ENCODE measurements around the gene CBY2. TPM values are rescaled to one million over a fixed set of nuclear protein-coding genes. Genes with fewer than 3 reads are reported as not detected.
"Not testable (repeated sequence)": the region's sequence is repeated elsewhere in the genome, so short reads cannot be mapped to it uniquely, and the experiment has no call there.

Gene CBY2
- total RNA-seq, 2 experiments from 2014 or later, result not detected

DNA sequence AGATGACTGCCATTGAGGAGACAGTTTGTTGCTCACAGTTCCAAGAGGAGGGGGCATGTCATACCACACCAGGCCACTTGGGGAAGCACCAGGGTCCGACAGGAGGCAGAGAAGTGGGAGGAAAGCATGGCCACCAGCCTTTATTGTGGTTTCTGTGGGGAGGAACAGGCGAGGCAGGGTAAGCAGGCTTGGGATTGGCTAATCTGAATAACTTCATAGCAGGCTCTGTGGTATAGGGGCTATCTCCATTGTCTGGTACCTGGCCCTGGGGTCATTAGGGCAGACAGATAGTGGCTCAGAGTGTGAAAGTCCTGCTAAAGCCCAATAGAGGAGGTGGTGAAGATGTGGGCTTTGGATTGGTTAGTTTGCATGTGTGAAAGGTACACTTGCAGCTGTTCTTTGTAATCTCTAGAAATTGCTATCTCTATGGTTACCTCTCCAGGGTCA is 35.5 kb downstream of the CBY2 start:
- Mint-ChIP-seq H3K27me3 (peaks cover 2% of the 10 kb centered on the region), H3K4me1 (peaks cover 3% of the 10 kb centered on the region), H3K4me3 (no peak overlapping the region), H3K9me3 (ENCODE audit: low read depth) (no peaks in the 10 kb centered on the region), H3K27ac (no peak overlapping the region), H3K36me3 (no peaks in the 10 kb centered on the region)
- CTCF ChIA-PET, result interaction anchor here (1.0 kb wide), 1 partner anchor 584 kb away, joined by 3 read pairs; no protein-coding TSS in a partner anchor
- ATAC-seq (no peak), DNase-seq (no peak)

DNA sequence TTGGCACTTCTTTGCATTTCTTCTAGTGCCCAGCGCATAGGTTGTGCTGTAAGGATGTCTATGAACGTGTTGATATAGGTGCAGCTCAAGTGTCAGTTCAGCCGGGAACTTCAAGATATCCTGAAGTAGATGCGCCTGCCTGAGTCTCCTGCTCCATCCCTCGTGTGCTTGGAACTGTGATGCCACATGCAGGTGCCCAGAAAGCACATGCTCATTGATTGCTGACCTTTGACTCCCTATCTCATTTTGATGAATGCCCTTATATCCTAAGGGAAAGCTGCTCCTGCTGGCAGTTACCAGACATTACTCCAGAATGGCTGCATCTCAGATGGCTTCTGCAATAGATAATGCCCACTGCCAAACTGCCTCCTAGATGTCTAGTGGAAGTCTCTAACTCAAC is 40.9 kb downstream of the CBY2 start:
- no peak for DNase-seq

GRCh38 chr13:45744979-45745378 is 42.9 kb downstream of the CBY2 start:
- no peak for DNase-seq
- CTCF ChIA-PET, result no interaction called here
- Mint-ChIP-seq H3K4me3 (no peak overlapping the region), H3K27ac (no peak overlapping the region), H3K9me3 (ENCODE audit: low read depth) (no peaks in the 10 kb centered on the region), H3K4me1 (no peaks in the 10 kb centered on the region), H3K36me3 (no peaks in the 10 kb centered on the region), H3K27me3 (peaks cover 2% of the 10 kb centered on the region)
- ATAC-seq, result no peak

More for the DNA sequence above, 40.9 kb downstream of the CBY2 start:
- Mint-ChIP-seq H3K4me1 (no peaks in the 10 kb centered on the region), H3K27ac (no peak overlapping the region), H3K4me3 (no peak overlapping the region), H3K9me3 (ENCODE audit: low read depth) (no peaks in the 10 kb centered on the region), H3K36me3 (no peaks in the 10 kb centered on the region), H3K27me3 (peaks cover 2% of the 10 kb centered on the region)
- CTCF ChIA-PET, result no interaction called here
- ATAC-seq, result no peak

- DNase-seq (no peak), ATAC-seq (no peak)
- Mint-ChIP-seq H3K27ac (no peak overlapping the region), H3K27me3 (no peaks in the 10 kb centered on the region), H3K36me3 (no peaks in the 10 kb centered on the region), H3K4me3 (no peak overlapping the region), H3K9me3 (ENCODE audit: low read depth) (no peaks in the 10 kb centered on the region), H3K4me1 (no peaks in the 10 kb centered on the region)
- CTCF ChIA-PET, result no interaction called here
These were observed 45.0 kb downstream of the CBY2 start for GRCh38 chr13:45747071-45747470.

GRCh38 chr13:45748941-45749759 is 47.0 kb downstream of the CBY2 start:
- CTCF ChIA-PET, result no interaction called here
- Mint-ChIP-seq H3K27me3 (no peaks in the 10 kb centered on the region), H3K4me1 (no peaks in the 10 kb centered on the region), H3K27ac (no peak overlapping the region), H3K9me3 (ENCODE audit: low read depth) (no peaks in the 10 kb centered on the region), H3K36me3 (no peaks in the 10 kb centered on the region), H3K4me3 (no peak overlapping the region)
- ATAC-seq (no peak), DNase-seq (no peak)

DNA sequence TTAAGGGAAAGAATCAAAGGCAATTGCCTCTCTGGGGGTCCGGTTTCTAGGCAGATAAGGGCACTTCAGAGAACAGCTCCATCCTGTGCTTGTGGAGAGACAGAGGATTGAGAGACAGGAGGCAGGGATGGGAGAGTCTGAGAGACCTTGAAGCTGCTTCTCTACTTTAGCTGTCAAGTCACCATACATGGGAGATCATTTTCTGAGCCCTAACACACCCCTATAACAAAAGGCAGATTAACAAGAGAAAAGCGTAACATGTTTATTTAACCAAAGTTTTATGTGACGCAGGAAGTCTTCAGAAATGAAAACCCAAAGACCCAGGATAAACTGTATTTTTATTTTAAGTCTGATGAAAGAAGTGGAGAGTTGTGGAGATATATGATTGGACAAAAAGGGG is 48.4 kb downstream of the CBY2 start:
- no peaks in the 10 kb centered on the region for H3K9me3 Mint-ChIP-seq (ENCODE audit: low read depth)
- H3K4me1 Mint-ChIP-seq, result no peaks in the 10 kb centered on the region
- H3K36me3 Mint-ChIP-seq, result no peaks in the 10 kb centered on the region
- DNase-seq (no peak), ATAC-seq (no peak)
- no peaks in the 10 kb centered on the region for H3K27me3 Mint-ChIP-seq
- no peak overlapping the region for H3K4me3 Mint-ChIP-seq
- CTCF ChIA-PET, result no interaction called here
- no peak overlapping the region for H3K27ac Mint-ChIP-seq

GRCh38 chr13:45751885-45752284 is 49.8 kb downstream of the CBY2 start:
- CTCF ChIA-PET, result no interaction called here
- no peak for ATAC-seq
- H3K36me3 Mint-ChIP-seq, result no peaks in the 10 kb centered on the region
- no peaks in the 10 kb centered on the region for H3K27me3 Mint-ChIP-seq
- no peak overlapping the region for H3K27ac Mint-ChIP-seq
- no peaks in the 10 kb centered on the region for H3K4me1 Mint-ChIP-seq
- DNase-seq, result no peak
- H3K9me3 Mint-ChIP-seq (ENCODE audit: low read depth), result no peaks in the 10 kb centered on the region
- no peak overlapping the region for H3K4me3 Mint-ChIP-seq

GRCh38 chr13:45752510-45752909 is 50.4 kb downstream of the CBY2 start:
- no peaks in the 10 kb centered on the region for H3K4me1 Mint-ChIP-seq
- ATAC-seq (no peak), DNase-seq (no peak)
- H3K4me3 Mint-ChIP-seq, result no peak overlapping the region
- H3K27ac Mint-ChIP-seq, result no peak overlapping the region
- CTCF ChIA-PET, result no interaction called here
- H3K36me3 Mint-ChIP-seq, result no peaks in the 10 kb centered on the region
- H3K9me3 Mint-ChIP-seq (ENCODE audit: low read depth), result no peaks in the 10 kb centered on the region
- no peaks in the 10 kb centered on the region for H3K27me3 Mint-ChIP-seq

DNA sequence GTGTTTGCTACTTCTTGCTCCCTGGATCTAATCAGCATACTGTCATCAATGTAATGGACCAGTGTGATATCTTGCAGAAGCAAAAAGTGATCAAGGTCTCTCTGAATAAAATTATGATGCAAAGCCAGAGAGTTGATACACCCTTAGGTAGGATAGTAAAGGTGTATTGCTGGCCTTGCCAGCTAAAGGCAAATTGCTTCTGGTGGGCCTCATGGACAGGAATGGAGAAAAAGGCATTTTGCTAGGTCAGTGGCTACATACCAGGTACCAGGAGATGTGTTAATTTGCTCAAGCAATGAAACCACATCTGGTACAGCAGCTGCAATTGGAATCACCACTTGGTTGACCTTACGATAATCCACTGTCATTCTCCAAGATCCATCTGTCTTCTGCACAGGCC is 54.4 kb downstream of the CBY2 start:
- H3K27ac Mint-ChIP-seq; ATAC-seq; H3K4me1 Mint-ChIP-seq; H3K4me3 Mint-ChIP-seq; H3K9me3 Mint-ChIP-seq (ENCODE audit: low read depth); H3K27me3 Mint-ChIP-seq; DNase-seq; H3K36me3 Mint-ChIP-seq; CTCF ChIA-PET: not testable (repeated sequence)

GRCh38 chr13:45757589-45757988 is 55.5 kb downstream of the CBY2 start:
- H3K9me3 Mint-ChIP-seq (ENCODE audit: low read depth); H3K27me3 Mint-ChIP-seq; H3K4me1 Mint-ChIP-seq; ATAC-seq; H3K4me3 Mint-ChIP-seq; H3K36me3 Mint-ChIP-seq; DNase-seq; H3K27ac Mint-ChIP-seq; CTCF ChIA-PET: not testable (repeated sequence)

- DNase-seq (no peak), ATAC-seq (no peak)
- no peaks in the 10 kb centered on the region for H3K36me3 Mint-ChIP-seq
- H3K4me3 Mint-ChIP-seq, result no peak overlapping the region
- CTCF ChIA-PET, result no interaction called here
- no peaks in the 10 kb centered on the region for H3K4me1 Mint-ChIP-seq
- H3K27me3 Mint-ChIP-seq, result peaks cover 5% of the 10 kb centered on the region
- no peak overlapping the region for H3K27ac Mint-ChIP-seq
- no peaks in the 10 kb centered on the region for H3K9me3 Mint-ChIP-seq (ENCODE audit: low read depth)
These were observed 61.3 kb downstream of the CBY2 start for GRCh38 chr13:45763419-45763818.

Other genes with a start within 250 kb of the CBY2 start
- gene COG3, start 237.4 kb upstream of the CBY2 start, total RNA-seq, result 10 to 100 TPM; 20.7 to 25.1 TPM
- gene ERICH6B, start 86.6 kb upstream of the CBY2 start, total RNA-seq, result not detected
- not detected for gene SIAH3, start 149.4 kb downstream of the CBY2 start, total RNA-seq

All from activated CD8-positive, alpha-beta memory T cell treated with anti-CD3 and anti-CD28 coated beads, Interleukin-2, amount 10 ng/mL, durations not matched to agents 7 days and 5 days (primary cell).